Thymus (tissue), 11 donors: Measurements from ENCODE around the gene MTMR3. TPM values are rescaled to one million over a fixed set of nuclear protein-coding genes. Genes with fewer than 3 reads are reported as not detected.
"Not testable (repeated sequence)": the region's sequence is repeated elsewhere in the genome, so short reads cannot be mapped to it uniquely, and the experiment has no call there.

Source experiments
- DNase-seq, 9 donors: peaks; one replicate each; pipeline ENCODE4 v3.0.0-alpha.2; 2013; ENCODE audit warnings: low spot score in 9 of 9, low read depth in 6 of 9, missing footprints in 1 of 9
- H3K27ac ChIP-seq, 2 donors: one replicate each; pipeline ENCODE4 v1.5.1; 2013; ENCODE audit warnings: control low read depth in 1 of 2, low read depth in 1 of 2, low read length in 1 of 2, mild to moderate bottlenecking in 1 of 2, moderate library complexity in 1 of 2
- H3K27me3 ChIP-seq, 2 donors: one replicate each; pipeline ENCODE4 v1.5.1; 2013; ENCODE audit warnings: low read length in 1 of 2; ENCODE audit not compliant: control insufficient read depth in 2 of 2, insufficient read depth in 1 of 2
- H3K36me3 ChIP-seq, 2 donors: one replicate each; pipeline ENCODE4 v1.5.1; 2013; ENCODE audit warnings: low read length in 1 of 2, mild to moderate bottlenecking in 1 of 2, moderate library complexity in 1 of 2; ENCODE audit not compliant: control insufficient read depth in 2 of 2, insufficient read depth in 2 of 2
- H3K4me1 ChIP-seq, 2 donors: one replicate each; pipeline ENCODE4 v1.5.1; 2013; ENCODE audit warnings: low read length in 2 of 2; ENCODE audit not compliant: control insufficient read depth in 2 of 2, insufficient read depth in 2 of 2
- H3K4me3 ChIP-seq, 2 donors: one replicate each; pipeline ENCODE4 v1.5.1; 2013; ENCODE audit warnings: low read length in 2 of 2, control low read depth in 1 of 2, mild to moderate bottlenecking in 1 of 2
- H3K9me3 ChIP-seq, 2 donors: one replicate each; pipeline ENCODE4 v1.5.1; 2013; ENCODE audit warnings: low read length in 1 of 2, mild to moderate bottlenecking in 1 of 2; ENCODE audit not compliant: control insufficient read depth in 2 of 2, insufficient read depth in 1 of 2
- WGBS: extraction: QIAGEN DNeasy Blood & Tissue Kit; methylation state at CpG from one replicate; pipeline ENCODE4 v1.1.7; 2013; 5-methylcytosine and 5-hydroxymethylcytosine counted together
- polyA plus RNA-seq: library from polyadenylated mRNA; stranded (reverse); fragments of 200-250 nt; gene quantifications from one replicate; pipeline ENCODE4 v1.2.3, GENCODE V29; 2013
- total RNA-seq: library from RNA; stranded (reverse); fragments of 120-200 nt; gene quantifications from one replicate; pipeline ENCODE4 v1.2.4, GENCODE V29; 2013
- donor health status: healthy.

The MTMR3 gene
- total and polyA plus RNA-seq, 2 donors, result 14.8 to 16.4 TPM

GRCh38 chr22:30059346-30060020, 176.5 kb downstream of the MTMR3 start:
- not testable (repeated sequence) for H3K4me1 ChIP-seq, H3K9me3 ChIP-seq, H3K27me3 ChIP-seq, H3K36me3 ChIP-seq, H3K4me3 ChIP-seq, H3K27ac ChIP-seq, DNase-seq
- 96% methylated on average over 20 of the region's 22 CpGs for WGBS

- not testable (repeated sequence) for H3K27ac ChIP-seq, DNase-seq, H3K4me3 ChIP-seq, H3K27me3 ChIP-seq, H3K4me1 ChIP-seq, H3K36me3 ChIP-seq
- H3K9me3 ChIP-seq, result peaks cover 0 to 16% of the 10 kb centered on the region in 2 donors
- 99% methylated on average over 6 of the region's 6 CpGs for WGBS
Observed at GRCh38 chr22:30061094-30061493, 178.1 kb downstream of the MTMR3 start.

- Histone ChIP-seq H3K27ac (no peak overlapping the region), H3K27me3 (no peaks in the 10 kb centered on the region), H3K4me3 (no peak overlapping the region), H3K4me1 (no peaks in the 10 kb centered on the region), H3K9me3 (peaks cover 0 to 12% of the 10 kb centered on the region in 2 donors), H3K36me3 (no peaks in the 10 kb centered on the region)
- no peak for DNase-seq
- 83% methylated on average over 3 of the region's 3 CpGs for WGBS
Observed at GRCh38 chr22:30062259-30062658, 179.3 kb downstream of the MTMR3 start.

- Histone ChIP-seq H3K4me3 (no peak overlapping the region), H3K36me3 (no peaks in the 10 kb centered on the region), H3K27me3 (no peaks in the 10 kb centered on the region), H3K27ac (no peak overlapping the region), H3K4me1 (no peaks in the 10 kb centered on the region), H3K9me3 (peaks cover 0 to 7% of the 10 kb centered on the region in 2 donors)
- WGBS, result 98% methylated on average over 1 of the region's 1 CpG
- no peak for DNase-seq
Observed at GRCh38 chr22:30062950-30063349, 180.0 kb downstream of the MTMR3 start.

- no peaks in the 10 kb centered on the region for H3K4me1 ChIP-seq
- no peak overlapping the region for H3K27ac ChIP-seq
- H3K36me3 ChIP-seq, result no peaks in the 10 kb centered on the region
- no peaks in the 10 kb centered on the region for H3K27me3 ChIP-seq
- no peak for DNase-seq
- no peak overlapping the region for H3K4me3 ChIP-seq
- peaks cover 0 to 6% of the 10 kb centered on the region in 2 donors for H3K9me3 ChIP-seq
Observed at GRCh38 chr22:30064172-30064571, 181.2 kb downstream of the MTMR3 start.

GRCh38 chr22:30073743-30074142, 190.8 kb downstream of the MTMR3 start:
- peaks cover 0 to 6% of the 10 kb centered on the region in 2 donors for H3K27me3 ChIP-seq
- 89% methylated on average over 2 of the region's 2 CpGs for WGBS
- DNase-seq, result no peak
- H3K9me3 ChIP-seq, result no peaks in the 10 kb centered on the region
- H3K4me3 ChIP-seq, result no peak overlapping the region
- peaks cover 0 to 7% of the 10 kb centered on the region in 2 donors for H3K4me1 ChIP-seq
- no peak overlapping the region for H3K27ac ChIP-seq
- H3K36me3 ChIP-seq, result no peaks in the 10 kb centered on the region

- H3K9me3 ChIP-seq, result no peaks in the 10 kb centered on the region
- no peaks in the 10 kb centered on the region for H3K36me3 ChIP-seq
- no peak for DNase-seq
- peaks cover 0 to 10% of the 10 kb centered on the region in 2 donors for H3K4me1 ChIP-seq
- no peak overlapping the region for H3K4me3 ChIP-seq
- WGBS, result 88% methylated on average over 3 of the region's 3 CpGs
- peaks cover 0 to 10% of the 10 kb centered on the region in 2 donors for H3K27me3 ChIP-seq
- no peak overlapping the region for H3K27ac ChIP-seq
Observed at GRCh38 chr22:30074147-30074546, 191.2 kb downstream of the MTMR3 start.

GRCh38 chr22:30074994-30075393, 192.0 kb downstream of the MTMR3 start:
- 94% methylated on average over 3 of the region's 3 CpGs for WGBS

GRCh38 chr22:30077279-30077880, 194.4 kb downstream of the MTMR3 start:
- Histone ChIP-seq H3K27ac (no peak overlapping the region), H3K27me3 (peaks cover 0 to 29% of the 10 kb centered on the region in 2 donors), H3K4me1 (peaks cover 5 to 13% of the 10 kb centered on the region in 2 donors), H3K9me3 (peaks cover 0 to 4% of the 10 kb centered on the region in 2 donors), H3K4me3 (no peak overlapping the region), H3K36me3 (no peaks in the 10 kb centered on the region)
- no peak for DNase-seq
- WGBS, result 92% methylated on average over 3 of the region's 3 CpGs

More at GRCh38 chr22:30074994-30075393, 192.0 kb downstream of the MTMR3 start:
- Histone ChIP-seq H3K27ac (no peak overlapping the region), H3K36me3 (no peaks in the 10 kb centered on the region), H3K4me3 (no peak overlapping the region), H3K9me3 (no peaks in the 10 kb centered on the region), H3K27me3 (peaks cover 0 to 19% of the 10 kb centered on the region in 2 donors), H3K4me1 (peaks cover under 1 to 13% of the 10 kb centered on the region in 2 donors)
- DNase-seq, result no peak
